ENCODE data around the gene CRCP. TPM values are rescaled to one million over a fixed set of nuclear protein-coding genes. Genes with fewer than 3 reads are reported as not detected.
"Not testable (repeated sequence)": the region's sequence is repeated elsewhere in the genome, so short reads cannot be mapped to it uniquely, and the experiment has no call there.

Gene CRCP
- total RNA-seq, result 10 to 100 TPM; 49.6 to 59.6 (median 54.2) TPM

- DNase-seq, result peak; percentile 78 to 81
- Histone ChIP-seq H3K36me3 (no peaks in the 10 kb centered on the region), H3K27me3 (no peaks in the 10 kb centered on the region), H3K4me1 (peaks cover 8 to 18% of the 10 kb centered on the region in 2 donors), H3K27ac (peak within 1 kb of the TSS; percentile 84 to 95 (median 92)), H3K9me3 (no peaks in the 10 kb centered on the region), H3K4me3 (replicated peaks in 1 of 3) (peak within 1 kb of the TSS; percentile 37 to 83 (median 69))
- intact Hi-C loops (cut with DNase I), result no loop called here
- TF ChIP-seq CTCF (IDR thresholded peaks at IDR 0.05) (no peak), POLR2A (IDR thresholded peaks at IDR 0.05) (peak in 1 of 2 donors; percentile 40)
- 1 to 2% methylated on average over 23 to 44 of the region's 67 CpGs for WGBS, 2 donors
These were observed at the start of gene CRCP for GRCh38 chr7:66114743-66115649. TSS of gene CRCP (plus strand) at chr7:66114847. CDS start at chr7:66114963, 116 bp downstream.

- Histone ChIP-seq H3K4me3 (replicated peaks in 1 of 3) (no peak overlapping the region), H3K9me3 (no peaks in the 10 kb centered on the region), H3K27me3 (no peaks in the 10 kb centered on the region), H3K36me3 (no peaks in the 10 kb centered on the region), H3K27ac (no peak overlapping the region), H3K4me1 (no peaks in the 10 kb centered on the region)
- WGBS, 2 donors, result 92 to 95% methylated on average over 4 of the region's 4 CpGs
- TF ChIP-seq POLR2A (IDR thresholded peaks at IDR 0.05), result no peak
- TF ChIP-seq CTCF (IDR thresholded peaks at IDR 0.05), result no peak
- DNase-seq, result no peak
- intact Hi-C loops (cut with DNase I), result no loop called here
These were observed 44.9 kb upstream of the CRCP start for GRCh38 chr7:66069732-66070131.

GRCh38 chr7:66070222-66070621 is 44.4 kb upstream of the CRCP start:
- intact Hi-C loops (cut with DNase I), result no loop called here
- 94 to 96% methylated on average over 1 of the region's 1 CpG for WGBS, 2 donors
- H3K4me1 ChIP-seq, result no peaks in the 10 kb centered on the region

GRCh38 chr7:66072208-66072607 is 42.4 kb upstream of the CRCP start:
- H3K27ac ChIP-seq; intact Hi-C loops (cut with DNase I); DNase-seq; H3K27me3 ChIP-seq; H3K36me3 ChIP-seq; H3K4me1 ChIP-seq; H3K9me3 ChIP-seq; H3K4me3 ChIP-seq (replicated peaks in 1 of 3): not testable (repeated sequence)
- WGBS, 2 donors, result 64 to 67% methylated on average over 7 of the region's 7 CpGs

More at GRCh38 chr7:66070222-66070621, 44.4 kb upstream of the CRCP start:
- TF ChIP-seq CTCF (IDR thresholded peaks at IDR 0.05) (no peak), POLR2A (IDR thresholded peaks at IDR 0.05) (no peak)
- no peaks in the 10 kb centered on the region for H3K9me3 ChIP-seq
- DNase-seq, result no peak
- H3K27me3 ChIP-seq, result no peaks in the 10 kb centered on the region
- no peak overlapping the region for H3K4me3 ChIP-seq (replicated peaks in 1 of 3)
- H3K27ac ChIP-seq, result no peak overlapping the region
- no peaks in the 10 kb centered on the region for H3K36me3 ChIP-seq

GRCh38 chr7:66075590-66076461 is 38.8 kb upstream of the CRCP start, which contains the start of gene ASL:
TSS of gene ASL (plus strand) at chr7:66075819. CDS start at chr7:66076082, 263 bp downstream.
- peak within 1 kb of the TSS; percentile 63 to 98 (median 86) for H3K4me3 ChIP-seq (replicated peaks in 1 of 3)
- no peaks in the 10 kb centered on the region for H3K36me3 ChIP-seq
- intact Hi-C loops (cut with DNase I), result no loop called here
- peaks cover 7 to 11% of the 10 kb centered on the region in 2 donors for H3K4me1 ChIP-seq
- 0 to 1% methylated on average over 11 to 25 of the region's 67 CpGs for WGBS, 2 donors
- H3K9me3 ChIP-seq, result no peaks in the 10 kb centered on the region
- peak; percentile 96 to 97 for DNase-seq
- no peaks in the 10 kb centered on the region for H3K27me3 ChIP-seq
- TF ChIP-seq CTCF (IDR thresholded peaks at IDR 0.05) (no peak), POLR2A (IDR thresholded peaks at IDR 0.05) (peak; percentile 51 to 99)
- H3K27ac ChIP-seq, result peak within 1 kb of the TSS in 2 of 3 donors; percentile 51 to 83

Measured in thyroid gland (tissue), 4 donors.